ENCODE data around the gene LRRC42.

LRRC42 gene, protein sequence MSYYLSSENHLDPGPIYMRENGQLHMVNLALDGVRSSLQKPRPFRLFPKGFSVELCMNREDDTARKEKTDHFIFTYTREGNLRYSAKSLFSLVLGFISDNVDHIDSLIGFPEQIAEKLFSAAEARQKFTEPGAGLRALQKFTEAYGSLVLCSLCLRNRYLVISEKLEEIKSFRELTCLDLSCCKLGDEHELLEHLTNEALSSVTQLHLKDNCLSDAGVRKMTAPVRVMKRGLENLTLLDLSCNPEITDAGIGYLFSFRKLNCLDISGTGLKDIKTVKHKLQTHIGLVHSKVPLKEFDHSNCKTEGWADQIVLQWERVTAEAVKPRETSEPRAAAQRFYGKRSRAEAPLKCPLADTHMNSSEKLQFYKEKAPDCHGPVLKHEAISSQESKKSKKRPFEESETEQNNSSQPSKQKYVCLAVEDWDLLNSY

DNA sequence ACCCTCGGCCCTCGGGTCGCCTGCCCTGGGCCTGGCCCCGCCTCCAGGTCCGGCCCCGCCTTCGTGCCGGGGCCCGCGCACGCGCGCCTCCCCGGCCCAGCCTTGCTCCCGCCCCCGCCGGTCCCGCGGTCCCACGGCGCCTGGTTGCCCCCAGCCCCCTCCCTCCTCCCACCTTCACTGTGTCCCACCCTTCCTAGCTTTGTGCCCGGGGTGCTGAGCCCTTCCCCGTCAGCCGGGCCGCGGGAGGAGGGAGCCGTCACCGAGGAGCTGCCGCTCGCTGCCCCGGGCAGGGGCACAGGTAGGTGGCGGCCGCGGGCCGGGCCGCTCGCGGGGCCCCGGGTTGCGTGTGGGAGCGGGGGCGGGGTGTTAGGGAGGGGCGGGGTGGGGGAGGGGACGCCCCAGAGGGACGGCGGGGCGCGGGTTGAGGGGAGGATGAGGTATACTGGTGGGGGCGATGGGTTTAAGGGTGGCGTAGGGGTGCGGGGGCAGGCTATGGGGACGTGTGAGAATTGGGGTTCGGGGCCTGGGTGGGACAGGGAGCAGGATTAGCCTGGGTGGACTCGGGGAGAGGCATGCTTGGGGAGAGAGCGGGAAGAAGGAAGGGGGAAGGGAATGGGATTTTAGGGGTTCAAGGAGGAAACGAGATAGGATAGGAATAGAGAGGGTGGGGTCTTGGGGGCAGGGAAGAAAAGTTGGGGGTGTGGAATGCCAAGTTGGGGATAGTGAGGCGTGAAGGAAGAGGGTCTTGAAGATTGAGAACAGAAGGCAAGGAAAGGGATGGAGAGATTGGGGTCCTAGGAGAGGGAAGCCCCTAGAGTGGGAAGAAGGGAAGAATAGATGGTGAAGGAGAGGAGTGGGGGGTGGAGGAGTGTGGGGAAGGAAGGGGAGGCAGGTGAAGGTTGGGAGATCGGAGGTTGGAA, at the start of gene LRRC42:
TSS of gene LRRC42 (plus strand) at position 99 of the 920 bp plus-strand sequence. CDS start 5,650 bp downstream, outside the sequence.
- H3K27ac ChIP-seq (ENCODE audit: low read depth, low read length), result peak within 1 kb of the TSS; percentile 68
- no peaks in the 10 kb centered on the region for H3K9me3 ChIP-seq (ENCODE audit: control insufficient read depth in 5 of 5, low read length in 5 of 5)
- peak within 1 kb of the TSS; percentile 81 to 96 (median 90) for H3K4me3 ChIP-seq (ENCODE audit: low read depth in 1 of 5, low read length in 5 of 5)
- peaks cover 6 to 27% (median 21%) of the 10 kb centered on the region in 5 donors for H3K4me1 ChIP-seq (ENCODE audit: control insufficient read depth in 5 of 5, insufficient read depth in 5 of 5, low read length in 5 of 5)
- peak within 1 kb of the TSS; percentile 59 to 97 (median 88) for H3K9ac ChIP-seq (ENCODE audit: low read length in 5 of 5)
- H3K27me3 ChIP-seq (ENCODE audit: control insufficient read depth in 5 of 5, insufficient read depth in 4 of 5, low read length in 5 of 5), result no peaks in the 10 kb centered on the region
- H3K36me3 ChIP-seq (ENCODE audit: control insufficient read depth in 5 of 5, insufficient read depth in 5 of 5, low read length in 5 of 5), result no peaks in the 10 kb centered on the region

DNA sequence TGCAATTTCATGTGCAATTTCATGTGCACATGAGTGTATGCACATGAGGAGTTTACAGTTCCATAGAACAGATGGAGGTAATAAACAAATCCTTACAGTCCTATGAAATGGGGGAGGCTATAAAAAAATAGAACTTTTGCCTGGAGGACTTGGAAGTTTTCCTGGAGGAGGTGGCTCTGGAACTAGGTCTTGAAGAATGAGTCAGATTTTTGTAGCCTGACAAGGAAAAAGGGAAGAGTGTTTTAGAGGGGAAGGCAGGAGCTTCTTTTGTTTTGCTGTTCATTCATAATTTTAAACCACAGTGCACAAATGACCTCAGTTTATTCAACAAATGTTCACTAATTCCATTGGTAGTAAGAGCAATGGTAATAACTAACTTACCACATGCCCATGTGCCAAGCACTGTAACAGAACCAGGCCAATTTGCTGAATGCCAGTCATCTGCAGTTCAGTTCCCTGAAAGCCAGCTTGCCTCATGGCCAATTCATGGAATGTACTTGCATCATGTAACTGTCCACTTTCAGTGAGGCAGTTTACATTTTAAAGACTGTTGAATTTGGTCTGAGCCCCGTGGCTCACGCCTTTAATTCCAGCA, 49.4 kb upstream of the LRRC42 start:
- no peaks in the 10 kb centered on the region for H3K27me3 ChIP-seq (ENCODE audit: control insufficient read depth in 5 of 5, insufficient read depth in 4 of 5, low read length in 5 of 5)
- H3K27ac ChIP-seq (ENCODE audit: low read depth, low read length), result no peak overlapping the region
- H3K4me3 ChIP-seq (ENCODE audit: low read depth in 1 of 5, low read length in 5 of 5), result no peak overlapping the region

DNA sequence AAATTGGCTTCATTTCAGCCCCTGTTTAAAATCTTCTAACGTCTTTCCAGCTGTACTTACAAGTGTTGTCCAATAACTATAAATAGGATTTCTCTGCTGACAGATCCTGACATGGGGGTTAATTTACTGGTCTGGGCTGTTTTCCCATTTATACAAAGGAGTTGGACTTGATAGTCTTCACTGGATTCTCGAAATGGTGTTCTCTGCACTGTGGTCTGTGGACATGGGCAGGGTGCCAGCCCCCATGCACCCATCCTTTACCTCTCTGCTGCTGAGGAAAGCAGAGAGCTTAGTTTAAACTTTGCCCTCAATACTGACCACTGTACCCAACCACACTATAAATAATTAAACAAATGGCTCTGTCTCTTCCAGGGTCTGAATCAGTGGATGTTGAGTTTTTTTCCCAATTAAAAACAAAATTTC, 46.9 kb upstream of the LRRC42 start:
- H3K36me3 ChIP-seq (ENCODE audit: control insufficient read depth in 5 of 5, insufficient read depth in 5 of 5, low read length in 5 of 5), result no peaks in the 10 kb centered on the region
- H3K27me3 ChIP-seq (ENCODE audit: control insufficient read depth in 5 of 5, insufficient read depth in 4 of 5, low read length in 5 of 5), result no peaks in the 10 kb centered on the region
- peaks cover 0 to 30% (median 16%) of the 10 kb centered on the region in 5 donors for H3K4me1 ChIP-seq (ENCODE audit: control insufficient read depth in 5 of 5, insufficient read depth in 5 of 5, low read length in 5 of 5)
- H3K9ac ChIP-seq (ENCODE audit: low read length in 5 of 5), result peak overlapping the region in 1 of 5 donors; percentile 44
- H3K4me3 ChIP-seq (ENCODE audit: low read depth in 1 of 5, low read length in 5 of 5), result no peak overlapping the region
- no peak overlapping the region for H3K27ac ChIP-seq (ENCODE audit: low read depth, low read length)
- no peaks in the 10 kb centered on the region for H3K9me3 ChIP-seq (ENCODE audit: control insufficient read depth in 5 of 5, low read length in 5 of 5)

More for the DNA sequence above, 49.4 kb upstream of the LRRC42 start:
- Histone ChIP-seq H3K9me3 (ENCODE audit: control insufficient read depth in 5 of 5, low read length in 5 of 5) (no peaks in the 10 kb centered on the region), H3K9ac (ENCODE audit: low read length in 5 of 5) (no peak overlapping the region), H3K36me3 (ENCODE audit: control insufficient read depth in 5 of 5, insufficient read depth in 5 of 5, low read length in 5 of 5) (no peaks in the 10 kb centered on the region), H3K4me1 (ENCODE audit: control insufficient read depth in 5 of 5, insufficient read depth in 5 of 5, low read length in 5 of 5) (peaks cover 0 to 33% (median 16%) of the 10 kb centered on the region in 5 donors)

- Histone ChIP-seq H3K9me3 (ENCODE audit: control insufficient read depth in 5 of 5, low read length in 5 of 5) (no peaks in the 10 kb centered on the region), H3K27me3 (ENCODE audit: control insufficient read depth in 5 of 5, insufficient read depth in 4 of 5, low read length in 5 of 5) (no peaks in the 10 kb centered on the region), H3K36me3 (ENCODE audit: control insufficient read depth in 5 of 5, insufficient read depth in 5 of 5, low read length in 5 of 5) (no peaks in the 10 kb centered on the region), H3K4me3 (ENCODE audit: low read depth in 1 of 5, low read length in 5 of 5) (no peak overlapping the region), H3K27ac (ENCODE audit: low read depth, low read length) (no peak overlapping the region), H3K9ac (ENCODE audit: low read length in 5 of 5) (no peak overlapping the region), H3K4me1 (ENCODE audit: control insufficient read depth in 5 of 5, insufficient read depth in 5 of 5, low read length in 5 of 5) (peaks cover 0 to 30% (median 16%) of the 10 kb centered on the region in 5 donors)
Measured at GRCh38 chr1:53899708-53900107, 46.4 kb upstream of the LRRC42 start.

DNA sequence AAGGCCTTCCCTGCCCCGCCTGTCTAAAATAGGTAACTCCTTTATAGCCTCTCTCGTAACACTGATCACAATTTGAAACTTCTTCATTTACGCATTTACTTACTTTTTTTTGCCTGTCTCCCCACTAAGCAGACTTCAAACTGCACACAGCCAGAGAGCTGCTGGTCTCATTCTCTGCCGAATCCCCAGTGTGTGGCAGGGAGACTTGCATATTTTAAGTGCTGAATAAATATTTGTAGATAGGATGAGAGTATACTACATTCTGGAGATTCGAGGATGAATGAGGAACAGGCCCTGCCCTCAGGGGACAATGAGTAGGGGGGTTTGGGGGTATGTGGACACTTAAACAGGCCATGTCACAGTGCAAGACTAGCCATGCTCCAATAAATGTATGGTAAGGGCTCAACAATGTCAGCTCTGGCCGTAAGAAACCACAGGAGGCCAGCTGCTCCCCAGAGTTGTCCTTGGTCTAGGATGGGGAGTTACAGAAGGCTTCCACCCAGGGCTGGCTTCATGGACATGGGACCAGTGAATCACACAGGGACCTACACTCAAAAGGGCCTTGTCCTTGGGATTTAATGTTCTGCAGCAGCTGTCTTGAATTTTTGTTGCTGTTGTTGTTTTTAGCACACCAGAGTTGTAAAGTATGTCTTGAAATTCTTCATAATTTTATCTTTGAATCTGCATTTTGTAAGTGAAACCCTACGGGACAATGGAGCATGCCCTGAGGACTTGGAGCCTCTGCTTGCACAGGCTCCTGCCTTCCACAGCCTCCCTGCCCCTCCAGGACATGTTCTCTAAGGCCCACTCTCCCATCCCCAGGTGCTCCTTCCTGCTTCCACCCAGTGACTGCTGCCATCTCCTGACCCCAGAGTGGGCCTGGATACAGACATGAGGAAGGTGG, 43.7 kb upstream of the LRRC42 start:
- Histone ChIP-seq H3K27ac (ENCODE audit: low read depth, low read length) (no peak overlapping the region), H3K4me1 (ENCODE audit: control insufficient read depth in 5 of 5, insufficient read depth in 5 of 5, low read length in 5 of 5) (peaks cover 0 to 18% (median 10%) of the 10 kb centered on the region in 5 donors), H3K9me3 (ENCODE audit: control insufficient read depth in 5 of 5, low read length in 5 of 5) (no peaks in the 10 kb centered on the region), H3K9ac (ENCODE audit: low read length in 5 of 5) (no peak overlapping the region), H3K36me3 (ENCODE audit: control insufficient read depth in 5 of 5, insufficient read depth in 5 of 5, low read length in 5 of 5) (no peaks in the 10 kb centered on the region), H3K4me3 (ENCODE audit: low read depth in 1 of 5, low read length in 5 of 5) (no peak overlapping the region), H3K27me3 (ENCODE audit: control insufficient read depth in 5 of 5, insufficient read depth in 4 of 5, low read length in 5 of 5) (no peaks in the 10 kb centered on the region)

GRCh38 chr1:53905509-53905908, 40.6 kb upstream of the LRRC42 start:
- no peaks in the 10 kb centered on the region for H3K4me1 ChIP-seq (ENCODE audit: control insufficient read depth in 5 of 5, insufficient read depth in 5 of 5, low read length in 5 of 5)
- no peak overlapping the region for H3K4me3 ChIP-seq (ENCODE audit: low read depth in 1 of 5, low read length in 5 of 5)
- H3K27me3 ChIP-seq (ENCODE audit: control insufficient read depth in 5 of 5, insufficient read depth in 4 of 5, low read length in 5 of 5), result no peaks in the 10 kb centered on the region
- H3K9me3 ChIP-seq (ENCODE audit: control insufficient read depth in 5 of 5, low read length in 5 of 5), result no peaks in the 10 kb centered on the region
- H3K27ac ChIP-seq (ENCODE audit: low read depth, low read length), result no peak overlapping the region
- no peaks in the 10 kb centered on the region for H3K36me3 ChIP-seq (ENCODE audit: control insufficient read depth in 5 of 5, insufficient read depth in 5 of 5, low read length in 5 of 5)
- no peak overlapping the region for H3K9ac ChIP-seq (ENCODE audit: low read length in 5 of 5)

- no peak overlapping the region for H3K4me3 ChIP-seq (ENCODE audit: low read depth in 1 of 5, low read length in 5 of 5)
- no peaks in the 10 kb centered on the region for H3K4me1 ChIP-seq (ENCODE audit: control insufficient read depth in 5 of 5, insufficient read depth in 5 of 5, low read length in 5 of 5)
- no peaks in the 10 kb centered on the region for H3K9me3 ChIP-seq (ENCODE audit: control insufficient read depth in 5 of 5, low read length in 5 of 5)
- H3K27ac ChIP-seq (ENCODE audit: low read depth, low read length), result no peak overlapping the region
- no peak overlapping the region for H3K9ac ChIP-seq (ENCODE audit: low read length in 5 of 5)
- H3K36me3 ChIP-seq (ENCODE audit: control insufficient read depth in 5 of 5, insufficient read depth in 5 of 5, low read length in 5 of 5), result no peaks in the 10 kb centered on the region
- H3K27me3 ChIP-seq (ENCODE audit: control insufficient read depth in 5 of 5, insufficient read depth in 4 of 5, low read length in 5 of 5), result no peaks in the 10 kb centered on the region
Measured at GRCh38 chr1:53906121-53906520, 40.0 kb upstream of the LRRC42 start.

DNA sequence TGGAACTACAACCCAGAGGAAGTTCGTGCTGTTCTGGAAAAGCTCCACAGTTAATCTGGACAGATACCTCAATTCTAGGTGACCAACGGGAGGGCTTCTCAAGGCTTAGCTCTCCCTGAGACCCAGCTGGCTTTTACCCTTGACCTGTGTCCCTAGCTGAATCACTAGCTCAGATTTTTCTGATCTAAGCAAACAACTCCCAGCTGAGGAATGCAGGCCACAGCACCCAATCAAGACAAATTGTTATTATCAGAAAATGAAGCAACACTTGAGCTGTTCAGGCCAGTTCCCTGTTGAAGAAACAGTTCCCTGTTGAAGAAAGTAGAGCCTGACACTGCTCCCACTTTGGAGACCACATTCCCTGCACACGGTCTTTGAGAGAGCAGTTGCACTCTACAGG, 36.2 kb upstream of the LRRC42 start:
- Histone ChIP-seq H3K9ac (ENCODE audit: low read length in 5 of 5) (no peak overlapping the region), H3K4me3 (ENCODE audit: low read depth in 1 of 5, low read length in 5 of 5) (no peak overlapping the region), H3K4me1 (ENCODE audit: control insufficient read depth in 5 of 5, insufficient read depth in 5 of 5, low read length in 5 of 5) (no peaks in the 10 kb centered on the region), H3K27ac (ENCODE audit: low read depth, low read length) (no peak overlapping the region), H3K9me3 (ENCODE audit: control insufficient read depth in 5 of 5, low read length in 5 of 5) (no peaks in the 10 kb centered on the region), H3K27me3 (ENCODE audit: control insufficient read depth in 5 of 5, insufficient read depth in 4 of 5, low read length in 5 of 5) (no peaks in the 10 kb centered on the region), H3K36me3 (ENCODE audit: control insufficient read depth in 5 of 5, insufficient read depth in 5 of 5, low read length in 5 of 5) (peaks cover 0 to 16% (median 10%) of the 10 kb centered on the region in 5 donors)

- Histone ChIP-seq H3K27me3 (ENCODE audit: control insufficient read depth in 5 of 5, insufficient read depth in 4 of 5, low read length in 5 of 5) (no peaks in the 10 kb centered on the region), H3K36me3 (ENCODE audit: control insufficient read depth in 5 of 5, insufficient read depth in 5 of 5, low read length in 5 of 5) (peaks cover 6 to 22% (median 10%) of the 10 kb centered on the region in 5 donors), H3K9ac (ENCODE audit: low read length in 5 of 5) (no peak overlapping the region), H3K4me1 (ENCODE audit: control insufficient read depth in 5 of 5, insufficient read depth in 5 of 5, low read length in 5 of 5) (no peaks in the 10 kb centered on the region), H3K27ac (ENCODE audit: low read depth, low read length) (no peak overlapping the region), H3K9me3 (ENCODE audit: control insufficient read depth in 5 of 5, low read length in 5 of 5) (no peaks in the 10 kb centered on the region), H3K4me3 (ENCODE audit: low read depth in 1 of 5, low read length in 5 of 5) (no peak overlapping the region)
Measured at GRCh38 chr1:53911442-53911841, 34.7 kb upstream of the LRRC42 start.

Measured in subcutaneous abdominal adipose tissue (tissue), 5 donors.